Measurements from ENCODE around the gene CAMK4. TPM values are rescaled to one million over a fixed set of nuclear protein-coding genes. Genes with fewer than 3 reads are reported as not detected.

CAMK4 gene
- total RNA-seq, 1 experiment from 2014 or later = 3.9 TPM

DNA sequence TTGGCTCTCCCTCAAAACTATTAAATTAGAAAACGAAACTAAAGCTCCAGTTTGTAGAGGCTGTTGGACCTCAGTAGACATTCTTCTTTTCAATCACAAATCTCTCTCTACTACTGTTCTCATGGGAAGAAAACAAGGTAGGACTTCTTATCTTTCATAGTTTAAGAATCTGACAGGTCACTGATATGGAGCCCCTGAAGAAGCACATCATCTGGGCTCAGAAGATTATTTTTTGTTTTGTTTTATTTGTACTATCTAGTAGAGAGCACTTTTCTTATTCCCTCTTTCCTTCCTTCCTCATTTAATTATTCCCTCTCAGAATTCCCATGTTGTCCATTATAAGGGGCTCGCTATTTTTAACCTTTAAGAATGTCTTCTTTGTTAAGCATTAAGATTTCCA is 261.9 kb downstream of the CAMK4 start:
- DNase-seq (ENCODE audit: low read depth) = no peak

DNA sequence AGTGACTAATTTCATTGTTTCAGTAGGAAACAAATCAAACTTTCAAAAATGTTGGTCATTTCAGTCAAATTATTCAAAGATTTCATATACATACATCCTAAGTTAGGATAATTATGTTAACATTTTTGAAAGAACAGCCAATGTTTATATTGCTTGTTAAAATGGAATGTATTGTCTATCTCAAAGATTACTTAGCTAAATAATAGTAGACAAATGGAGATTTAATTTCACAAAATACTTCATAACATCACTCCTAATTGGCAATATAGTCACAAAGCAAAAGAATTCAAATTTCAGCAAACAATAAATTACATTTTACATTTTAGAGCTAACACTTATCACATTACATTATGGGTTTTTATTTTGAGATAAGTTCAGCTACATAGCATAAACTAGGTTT is 262.7 kb downstream of the CAMK4 start:
- no peak for DNase-seq (ENCODE audit: low read depth)

DNA sequence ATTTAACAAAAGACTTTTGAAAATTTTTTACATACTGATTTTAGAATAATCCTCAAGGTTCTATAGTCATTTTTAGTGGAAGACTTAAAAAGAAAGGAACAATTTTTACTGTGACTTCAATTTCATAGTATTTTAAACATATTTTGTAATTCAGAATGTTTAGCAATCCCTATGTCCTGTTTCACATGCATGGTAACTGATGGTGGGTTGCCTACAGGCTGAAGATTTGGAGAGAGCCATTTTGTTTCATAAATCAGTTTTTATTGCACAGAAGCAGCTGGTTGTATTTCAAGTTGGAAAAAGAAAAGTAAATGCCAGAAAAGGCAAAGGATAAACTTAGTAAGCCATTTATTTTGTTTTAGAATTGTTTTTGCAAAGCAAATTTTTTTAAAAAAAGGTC is 264.2 kb downstream of the CAMK4 start:
- no peak for DNase-seq (ENCODE audit: low read depth)

DNA sequence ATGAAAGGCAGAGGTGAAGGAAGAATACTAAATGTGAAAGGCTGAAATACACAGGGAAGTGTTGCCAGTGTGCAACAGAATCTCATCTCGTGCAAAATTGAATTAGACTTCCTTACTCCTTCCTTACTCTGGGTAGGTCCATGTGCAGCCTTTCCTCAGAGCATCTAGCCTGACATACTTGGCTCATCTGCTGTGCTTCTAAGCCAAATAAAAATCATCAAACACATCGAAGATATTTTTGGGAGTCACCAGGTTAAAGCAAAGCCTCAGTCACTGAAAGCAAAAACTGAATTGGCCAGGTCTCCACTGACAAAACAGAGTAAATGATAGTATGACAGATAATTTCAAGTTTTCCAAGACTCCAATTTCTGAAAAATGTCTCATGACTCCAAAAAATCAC is 268.8 kb downstream of the CAMK4 start:
- no peak for DNase-seq (ENCODE audit: low read depth)

DNA sequence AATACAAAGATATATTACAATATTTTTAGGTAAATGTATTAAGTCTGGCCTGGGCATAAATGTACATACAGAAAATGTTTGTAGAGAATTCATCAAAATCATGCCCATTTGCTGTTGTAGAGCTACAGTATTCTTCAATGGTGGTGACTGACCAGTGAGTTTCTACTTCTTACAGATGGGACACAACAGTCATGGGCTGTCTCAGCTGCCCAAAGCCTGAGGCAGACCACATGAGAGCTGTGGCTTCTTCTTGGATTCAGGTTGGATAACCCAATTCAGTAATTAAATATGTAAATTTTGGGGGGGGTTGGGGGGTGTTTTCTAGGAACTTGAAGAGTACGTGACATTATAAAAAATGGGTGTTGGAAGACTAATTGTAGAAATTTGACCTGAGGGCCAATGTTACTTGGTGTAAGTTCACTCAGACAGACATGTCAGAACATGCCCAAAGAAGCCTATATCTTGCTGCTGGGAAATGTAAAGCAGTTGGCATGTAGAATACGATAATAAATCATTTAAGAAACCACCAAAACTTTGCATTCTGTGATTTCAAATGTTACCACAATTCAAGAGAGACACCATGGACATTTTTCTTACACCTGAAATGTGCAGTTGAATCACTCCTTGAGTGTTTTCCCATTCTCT is 270.3 kb downstream of the CAMK4 start:
- DNase-seq (ENCODE audit: low read depth) = no peak

DNA sequence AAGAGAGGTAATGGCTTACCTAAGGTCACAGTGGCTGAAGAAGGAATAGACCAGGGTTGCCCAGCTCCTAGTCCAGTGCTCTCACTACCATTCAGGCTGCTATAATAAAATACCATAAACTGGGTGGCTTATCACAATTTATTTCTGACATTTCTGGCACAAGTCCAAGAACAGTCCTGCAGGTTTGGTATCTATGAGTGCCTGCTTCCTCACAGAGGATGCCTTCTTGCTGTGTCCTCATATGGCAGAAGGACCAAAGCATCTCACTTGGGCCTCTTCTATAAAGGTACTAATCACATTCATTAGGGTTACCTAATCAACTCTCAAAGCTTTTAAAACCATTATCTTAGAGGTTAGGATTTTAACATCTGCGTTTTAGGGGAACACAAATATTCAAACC is 271.0 kb downstream of the CAMK4 start:
- DNase-seq (ENCODE audit: low read depth) = no peak

DNA sequence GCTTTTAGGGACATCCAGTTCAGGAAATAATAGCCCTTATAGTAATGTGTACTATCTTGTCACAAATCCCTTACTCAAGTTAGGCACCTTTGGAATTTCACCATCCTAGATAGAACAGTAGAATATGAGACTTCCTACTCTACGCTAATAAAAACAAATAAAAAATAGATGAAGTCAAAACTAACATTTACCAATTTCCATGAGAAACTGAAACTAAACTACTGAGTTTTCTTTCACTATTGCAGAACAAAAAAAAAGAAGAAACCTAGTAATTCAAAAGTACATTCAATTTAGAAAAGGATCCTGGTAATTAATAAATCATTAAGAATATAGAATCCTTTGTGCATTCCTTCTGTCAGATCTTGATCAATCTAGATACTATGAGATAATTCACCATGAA is 274.2 kb downstream of the CAMK4 start:
- DNase-seq (ENCODE audit: low read depth) = no peak

DNA sequence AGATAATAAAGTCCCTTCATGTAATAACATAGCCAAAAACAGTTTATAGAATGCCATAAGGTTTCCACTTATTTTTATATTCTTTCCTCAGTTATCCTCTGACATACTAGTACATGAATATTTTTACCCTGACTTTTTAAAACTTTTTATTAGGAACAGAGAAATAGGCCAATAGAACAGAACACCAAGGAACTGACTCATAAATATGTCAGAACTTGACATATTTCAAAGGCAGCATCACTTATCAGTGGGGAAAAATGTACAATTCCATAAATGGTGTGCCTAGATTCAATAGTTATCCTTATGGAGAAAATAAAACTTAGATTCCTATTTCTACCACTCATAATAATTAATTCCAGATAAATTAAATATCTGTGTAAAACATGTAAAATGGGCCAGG is 278.8 kb downstream of the CAMK4 start:
- no peak for DNase-seq (ENCODE audit: low read depth)

DNA sequence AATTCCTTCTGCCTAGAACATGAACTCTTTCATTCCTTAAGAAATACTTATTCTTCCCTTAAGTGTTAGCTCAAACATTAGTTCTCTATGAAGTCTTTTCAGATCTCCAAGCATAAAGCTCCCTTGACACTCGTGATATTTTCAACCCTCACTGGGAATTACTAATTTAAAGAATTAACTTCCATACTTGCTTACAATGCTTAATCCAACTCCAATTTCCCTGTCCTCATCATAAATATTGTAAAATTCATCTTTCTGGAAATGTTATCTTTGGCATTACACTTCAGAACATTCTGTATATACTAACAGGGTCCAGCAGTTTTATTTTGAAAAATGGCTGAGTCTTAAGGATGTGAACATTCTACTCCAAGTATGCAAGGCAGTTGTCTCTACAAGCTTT is 280.9 kb downstream of the CAMK4 start:
- DNase-seq (ENCODE audit: low read depth) = no peak

DNA sequence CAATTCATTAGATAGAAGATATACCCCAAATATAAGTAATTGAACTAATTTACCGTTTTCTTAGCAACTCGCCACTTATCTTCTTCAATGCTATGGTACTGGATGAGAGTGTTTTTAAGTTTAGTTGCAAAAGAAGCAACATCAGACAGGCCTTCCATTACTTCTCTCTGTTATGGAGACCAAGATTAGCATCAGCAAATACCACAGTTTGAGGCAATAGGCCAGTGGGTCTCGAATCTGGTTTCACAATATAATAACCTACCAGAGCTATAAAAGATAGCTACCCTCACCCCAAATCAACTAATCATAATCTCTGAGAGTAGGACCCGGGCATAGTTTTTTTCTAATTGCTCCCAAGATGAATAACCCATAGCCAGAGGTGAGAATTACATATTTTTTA is 283.1 kb downstream of the CAMK4 start:
- DNase-seq (ENCODE audit: low read depth) = no peak

DNA sequence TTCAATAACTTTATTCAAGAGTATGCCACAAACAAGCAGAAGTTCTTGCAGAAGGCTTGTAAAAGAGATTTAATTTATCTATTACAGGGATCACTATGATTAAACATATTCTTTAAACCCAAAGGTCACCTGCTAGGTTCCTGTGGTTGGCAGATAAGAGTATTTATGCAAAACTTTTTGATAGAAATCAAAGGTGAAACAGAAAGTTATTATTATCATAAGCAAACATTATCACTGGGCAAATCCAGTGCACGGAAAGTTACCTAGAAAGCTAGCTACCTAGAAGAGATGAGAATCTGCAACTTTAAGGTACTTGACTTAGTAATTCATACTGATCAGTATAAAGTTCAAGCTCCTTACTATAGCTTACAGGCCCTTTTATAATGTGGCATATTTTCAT is 284.9 kb downstream of the CAMK4 start:
- peak; percentile 12 for DNase-seq (ENCODE audit: low read depth)

DNA sequence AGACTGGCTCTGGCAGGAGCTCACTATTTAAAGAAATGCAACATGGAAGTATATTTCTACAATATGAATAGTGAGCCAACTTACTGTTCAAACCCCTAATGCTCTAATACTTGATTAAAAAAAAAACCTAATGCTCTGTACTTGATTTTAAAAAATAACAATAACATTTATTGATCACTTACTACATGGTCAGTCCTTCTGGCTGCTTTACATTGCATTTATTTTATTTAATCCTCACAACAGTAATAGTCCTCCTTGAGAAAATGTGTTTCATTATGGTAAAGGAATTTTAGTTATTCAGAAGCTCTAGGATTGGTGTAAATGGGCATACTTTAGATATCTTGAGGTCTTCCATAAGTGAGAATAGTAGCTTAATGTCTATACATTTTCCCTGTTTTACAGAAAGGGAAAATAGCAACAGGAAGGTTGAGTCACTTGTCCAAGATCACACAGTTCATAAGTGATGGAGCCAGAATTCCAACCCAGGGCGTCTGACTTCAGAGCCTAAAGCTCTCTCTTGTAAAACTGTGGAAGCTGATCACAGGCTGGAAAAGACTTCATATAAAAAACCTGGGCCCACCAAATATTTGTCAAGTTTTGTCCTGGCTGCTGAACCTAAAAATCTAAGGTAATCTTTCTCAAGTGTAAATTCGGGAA is 287.1 kb downstream of the CAMK4 start:
- DNase-seq (ENCODE audit: low read depth) = peak; percentile 40

DNA sequence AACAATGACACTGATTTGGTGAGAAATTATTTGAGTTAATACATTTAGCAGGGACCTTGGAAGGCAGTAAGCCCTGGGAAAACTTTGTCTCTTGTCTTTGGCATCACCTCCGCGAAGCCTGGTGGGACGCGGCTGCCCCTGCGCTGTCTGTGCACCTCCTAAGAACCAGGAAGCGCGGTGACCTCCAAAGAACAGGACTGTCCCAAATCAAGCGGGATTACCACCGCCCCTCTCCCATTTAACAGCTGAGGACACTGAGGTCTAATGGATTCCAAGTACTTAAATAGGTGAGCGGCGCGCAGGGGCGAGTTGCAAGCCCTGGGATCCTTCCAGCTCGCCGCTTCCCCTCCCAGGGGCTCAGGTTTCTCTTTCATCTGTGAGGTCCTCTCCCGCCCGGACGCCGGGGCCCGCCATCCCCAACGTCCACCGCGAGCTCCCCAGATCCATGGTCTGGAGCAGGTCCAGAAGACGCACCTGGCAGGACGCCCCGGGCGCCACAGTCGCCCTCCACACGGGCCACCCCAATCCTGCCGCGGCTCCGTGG is 287.7 kb downstream of the CAMK4 start:
- peak; percentile 59 for DNase-seq (ENCODE audit: low read depth)

DNA sequence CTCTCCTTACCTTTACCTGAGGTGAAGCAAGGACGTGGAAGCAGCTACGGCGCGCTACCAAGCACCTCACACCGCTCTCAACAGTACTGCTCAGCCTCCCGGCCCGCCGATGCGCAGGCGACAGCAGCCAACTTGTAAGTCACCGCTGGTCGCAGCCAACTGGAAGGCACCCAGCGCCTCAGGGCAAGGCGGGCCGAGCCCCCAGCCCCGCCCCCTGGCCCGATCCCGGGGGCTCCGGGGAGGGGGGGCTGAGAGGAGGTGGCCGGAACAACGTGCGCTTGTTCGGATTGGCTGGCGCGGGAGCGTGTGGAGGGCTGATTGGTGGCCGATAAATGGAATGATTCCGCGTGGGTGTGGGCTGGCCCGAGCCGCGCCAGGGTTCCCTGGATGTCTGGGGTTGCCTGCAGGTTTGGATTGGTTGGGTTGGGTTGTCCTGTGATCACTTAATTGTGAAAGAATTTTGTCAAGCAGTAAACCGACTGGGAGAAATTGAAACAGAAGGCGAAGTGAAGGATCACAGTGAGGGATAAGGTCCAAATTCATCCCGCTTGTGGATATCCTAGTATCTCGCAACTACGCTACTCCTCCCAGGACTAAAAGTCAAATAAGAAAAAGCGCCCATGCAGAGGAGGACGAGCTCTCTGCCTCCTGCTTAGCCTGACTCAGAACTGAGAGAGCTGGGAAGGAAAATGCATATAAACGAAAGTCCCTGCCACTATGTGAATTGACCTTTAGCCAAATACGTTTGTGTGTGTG is 288.4 kb downstream of the CAMK4 start, which contains the start of gene STARD4:
Gene STARD4 (minus strand): TSS at position 161 of the 756 bp plus-strand sequence. CDS start 5,102 bp downstream, outside the sequence.
- DNase-seq (ENCODE audit: low read depth) = peak; percentile 96

DNA sequence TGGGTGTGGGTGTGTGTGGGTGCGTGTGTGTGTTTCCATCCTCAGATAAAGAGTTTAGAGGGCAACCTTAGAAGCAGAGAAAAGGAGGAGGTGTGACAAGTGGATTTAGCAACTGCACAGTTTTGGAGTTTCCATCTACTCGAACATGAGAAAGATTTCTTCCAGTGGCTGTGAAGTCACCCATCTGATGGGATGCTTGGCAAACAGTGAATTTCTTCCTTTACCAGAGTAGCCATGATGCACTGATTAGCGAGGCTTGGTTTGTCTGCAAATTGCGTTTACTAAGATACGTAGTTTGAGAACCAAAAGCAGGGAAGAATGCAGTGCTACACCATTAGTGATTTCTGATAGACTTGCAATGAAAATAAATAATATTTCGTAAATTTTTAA is 288.9 kb downstream of the CAMK4 start:
- no peak for DNase-seq (ENCODE audit: low read depth)

DNA sequence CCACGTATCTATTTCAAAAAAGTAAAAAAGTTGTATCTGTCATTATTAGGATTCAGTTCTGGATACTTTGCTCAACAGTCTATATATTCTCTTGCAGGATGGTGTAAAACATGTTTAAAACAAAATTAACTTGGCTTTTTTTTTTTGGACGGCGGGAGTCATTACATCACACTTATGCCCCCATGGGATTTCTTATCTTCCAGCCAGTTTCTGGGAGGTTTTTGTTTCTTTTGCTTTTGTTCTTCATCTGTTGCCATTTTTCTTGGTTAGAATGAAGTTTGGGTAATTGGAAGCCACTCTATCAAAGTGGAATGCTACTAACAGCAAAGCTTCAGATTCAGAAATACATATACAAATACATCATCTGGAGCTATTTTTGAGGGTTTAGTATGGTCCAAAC is 289.9 kb downstream of the CAMK4 start:
- no peak for DNase-seq (ENCODE audit: low read depth)

DNA sequence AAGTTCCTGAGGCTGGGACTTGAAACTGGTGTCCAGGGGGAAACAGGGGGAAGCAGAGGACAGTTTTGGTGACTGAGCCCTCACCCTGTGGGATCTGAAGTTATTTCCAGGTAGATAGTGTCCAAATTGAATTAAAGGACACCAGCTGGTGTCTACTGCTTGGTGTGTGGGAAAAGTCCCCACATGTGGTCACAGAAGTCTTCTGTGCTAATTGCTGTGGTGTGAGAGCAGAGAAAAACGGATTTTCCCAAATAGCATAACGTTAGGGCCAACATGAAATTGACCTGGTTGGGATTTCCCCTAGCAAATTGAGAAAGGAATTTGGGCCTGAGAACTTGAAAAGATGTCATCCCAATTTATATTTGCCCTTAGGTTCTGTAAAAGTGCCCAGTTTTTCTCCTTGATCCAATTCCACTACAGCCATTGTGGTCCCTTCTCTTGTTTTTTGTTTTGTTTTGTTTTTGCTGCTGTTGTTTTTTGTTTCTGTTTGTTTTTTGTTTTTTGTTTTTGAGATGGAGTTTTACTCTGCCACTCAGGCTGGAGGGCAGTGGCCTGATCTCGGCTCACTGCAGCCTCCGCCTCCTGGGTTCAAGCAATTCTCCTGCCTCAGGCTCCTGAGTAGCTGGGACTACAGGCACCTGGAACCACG is 293.8 kb downstream of the CAMK4 start:
- DNase-seq (ENCODE audit: low read depth) = peak; percentile 9

DNA sequence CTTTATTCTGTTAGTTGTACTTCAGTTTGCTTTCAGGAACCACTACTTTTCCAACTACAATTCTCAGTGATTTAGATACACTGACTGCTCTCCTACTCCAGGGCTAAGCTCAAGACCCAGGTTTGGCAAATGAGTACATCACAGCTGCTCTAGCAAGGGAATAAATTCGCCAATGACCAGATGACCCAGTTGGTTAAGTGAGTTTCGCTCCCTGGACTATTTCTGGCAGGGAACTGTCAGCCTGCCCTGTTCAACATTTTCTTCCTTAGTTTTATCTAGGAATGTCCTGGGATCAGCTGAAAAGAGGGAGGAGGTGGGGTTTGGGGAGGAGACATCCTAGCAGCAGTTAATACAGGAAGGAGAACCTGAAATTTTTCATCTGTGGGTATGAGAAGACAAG is 294.6 kb downstream of the CAMK4 start:
- no peak for DNase-seq (ENCODE audit: low read depth)

DNA sequence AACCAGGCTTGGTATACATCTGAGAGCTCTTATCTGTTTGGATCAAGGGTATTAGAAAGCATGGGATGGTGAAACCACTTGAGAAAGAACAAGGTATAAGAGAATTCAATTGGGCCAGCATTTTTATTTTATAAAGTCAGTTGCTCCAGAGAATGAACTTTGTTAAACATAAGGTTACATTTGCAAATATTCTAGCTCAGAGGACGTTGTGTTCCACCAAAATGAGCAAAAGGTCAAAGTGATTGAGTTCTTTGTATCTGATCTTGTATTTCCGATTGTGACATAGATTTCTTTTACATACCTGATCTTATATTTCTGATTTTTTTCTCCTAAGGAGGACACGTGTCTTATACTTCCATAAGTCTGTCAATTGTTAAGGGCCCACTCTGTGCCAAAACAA is 296.7 kb downstream of the CAMK4 start:
- DNase-seq (ENCODE audit: low read depth) = no peak

DNA sequence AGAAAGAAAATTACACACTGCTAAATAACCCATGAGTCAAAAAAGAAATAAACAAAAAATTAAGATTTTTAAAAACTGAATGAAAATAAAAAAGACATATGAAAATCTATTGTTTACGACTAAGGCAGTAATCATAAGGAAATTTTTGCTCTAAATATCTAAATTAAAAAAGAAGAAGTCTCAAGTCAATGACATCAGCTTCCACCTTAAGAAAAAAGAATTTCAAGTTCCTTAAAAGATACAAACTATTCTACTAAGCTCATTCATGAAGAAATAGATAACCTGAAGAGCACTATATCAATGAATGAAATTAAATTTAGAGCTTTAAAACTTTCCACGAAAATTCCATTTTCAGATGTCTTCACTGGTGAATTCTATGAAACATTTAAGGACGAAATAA is 303.9 kb downstream of the CAMK4 start:
- no peak for DNase-seq (ENCODE audit: low read depth)

DNA sequence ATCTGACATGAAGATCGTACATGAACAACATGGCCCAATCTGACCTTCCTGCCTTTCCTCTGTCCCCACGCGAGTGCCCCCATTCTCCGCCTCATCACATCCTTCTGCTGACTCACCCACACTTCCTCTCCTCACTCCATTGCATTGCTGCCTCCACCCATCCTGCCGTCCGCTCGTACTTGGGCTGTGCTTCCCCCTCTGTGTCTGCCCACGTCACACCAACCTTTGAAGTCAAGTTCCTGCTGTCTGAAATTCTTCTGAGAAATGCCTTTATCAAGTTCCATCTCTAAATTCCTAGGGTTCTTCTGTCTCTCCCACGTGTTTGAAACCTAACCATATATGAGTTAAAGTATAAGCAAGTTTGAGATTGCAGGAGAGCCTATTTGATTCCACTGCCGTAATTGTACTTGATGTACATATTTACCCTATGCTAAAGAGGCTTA is 306.1 kb downstream of the CAMK4 start:
- peak; percentile 11 for DNase-seq (ENCODE audit: low read depth)
